ENCODE data around the gene PTPN2.

- no peak for TF ChIP-seq GATA3 (IDR thresholded peaks at IDR 0.05; ENCODE audit: low read depth, low read length)
- no peak for TF ChIP-seq GATA2 (IDR thresholded peaks at IDR 0.05; ENCODE audit: low read depth, low read length)
Measured at GRCh38 chr18:12796448-12796847, 87.6 kb downstream of the PTPN2 start.
